Fibroblast of lung (primary cell): Measurements from ENCODE around the gene HOXC9. TPM values are rescaled to one million over a fixed set of nuclear protein-coding genes. Genes with fewer than 3 reads are reported as not detected.

ENCODE experiments used
- DNase-seq, 2 donors: peaks; one replicate each; pipeline versions ENCODE4 v3.0.0 to v3.0.0-alpha.2; 2010; ENCODE audit warnings: low read depth in 2 of 2
- H2AFZ ChIP-seq: 2 replicates; pipeline ENCODE4 v1.5.1; 2012; ENCODE audit warnings: low read length, control low read depth, inconsistent platforms
- H3K27ac ChIP-seq: 2 replicates; pipeline ENCODE4 v1.5.1; 2011; ENCODE audit warnings: low read length, control low read depth; ENCODE audit not compliant: insufficient read depth
- H3K27me3 ChIP-seq: 2 replicates; pipeline ENCODE4 v1.5.1; 2011; ENCODE audit warnings: mild to moderate bottlenecking, low read length; ENCODE audit not compliant: control insufficient read depth, insufficient read depth
- H3K36me3 ChIP-seq: 2 replicates; pipeline ENCODE4 v1.5.1; 2011; ENCODE audit warnings: low read length; ENCODE audit not compliant: control insufficient read depth, insufficient read depth
- H3K4me1 ChIP-seq: 2 replicates; pipeline ENCODE4 v1.5.1; 2011; ENCODE audit warnings: low read length; ENCODE audit not compliant: control insufficient read depth, insufficient read depth; ENCODE audit errors: extremely low read depth
- H3K4me2 ChIP-seq: 2 replicates; pipeline ENCODE4 v1.5.1; 2011; ENCODE audit warnings: low read length, control low read depth; ENCODE audit not compliant: insufficient read depth; ENCODE audit errors: extremely low read depth
- H3K4me3 ChIP-seq, 4 experiments: fragments of 200-600 bp in 1 of 4; sonication (generic) in 1 of 4; replicated peaks in 1 of 4; 2 replicates each; pipeline ENCODE4 v1.5.1; 2011 to 2016; ENCODE audit warnings: low read length in 4 of 4, low read depth in 3 of 4, mild to moderate bottlenecking in 3 of 4, control low read depth in 2 of 4, inconsistent platforms in 1 of 4, mixed read lengths in 1 of 4; ENCODE audit not compliant: insufficient read depth in 1 of 4; ENCODE audit errors: control extremely low read depth in 1 of 4
- H3K79me2 ChIP-seq: 2 replicates; pipeline ENCODE4 v1.5.1; 2012; ENCODE audit warnings: mild to moderate bottlenecking, low read length, inconsistent platforms; ENCODE audit not compliant: control insufficient read depth, insufficient read depth
- H3K9ac ChIP-seq: 2 replicates; pipeline ENCODE4 v1.5.1; 2011; ENCODE audit warnings: mild to moderate bottlenecking, low read length, control low read depth; ENCODE audit not compliant: insufficient read depth
- H3K9me3 ChIP-seq: 2 replicates; pipeline ENCODE4 v1.5.1; 2012; ENCODE audit warnings: low read depth, low read length; ENCODE audit not compliant: control insufficient read depth, insufficient read depth
- H4K20me1 ChIP-seq: 2 replicates; pipeline ENCODE4 v1.5.1; 2011; ENCODE audit warnings: low read length; ENCODE audit not compliant: control insufficient read depth, insufficient read depth; ENCODE audit errors: extremely low read depth
- EZH2 ChIP-seq: IDR thresholded peaks from 2 replicates; pipeline ENCODE4 v1.5.1; 2012; ENCODE audit warnings: low read length, control low read depth, mild to moderate bottlenecking; ENCODE audit errors: missing control alignments
- polyA plus RNA-seq, 2 donors: library from polyadenylated mRNA; depleted of rRNA in 1 of 2; stranded (reverse) in 1 of 2; unstranded in 1 of 2; fragments of >200 nt; gene quantifications; 2 replicates each; pipeline ENCODE4 v1.2.1, GENCODE V29; 2011 to 2012; ENCODE audit warnings: missing spikeins in 1 of 2
- total RNA-seq: library from RNA; depleted of rRNA; stranded (reverse); fragments of >200 nt; gene quantifications from 2 replicates; pipeline ENCODE4 v1.2.1, GENCODE V29; 2014
- TF ChIP-seq, protein P1 (sequence below), 2 donors: IDR thresholded peaks in 1 of 2; conservative IDR thresholded peaks in 1 of 2; 1 replicate in 1 of 2; 2 replicates in 1 of 2; pipeline ENCODE4 v1.5.1; 2011 to 2012; ENCODE audit warnings: low read length in 2 of 2, control low read depth in 1 of 2, inconsistent platforms in 1 of 2, low read depth in 1 of 2, mild to moderate bottlenecking in 1 of 2

Gene HOXC9
- total and polyA plus RNA-seq, 2 donors (not counting 1 experiment from before 2014, with no cell fraction given), result 0.24 TPM; not detected in 1

DNA sequence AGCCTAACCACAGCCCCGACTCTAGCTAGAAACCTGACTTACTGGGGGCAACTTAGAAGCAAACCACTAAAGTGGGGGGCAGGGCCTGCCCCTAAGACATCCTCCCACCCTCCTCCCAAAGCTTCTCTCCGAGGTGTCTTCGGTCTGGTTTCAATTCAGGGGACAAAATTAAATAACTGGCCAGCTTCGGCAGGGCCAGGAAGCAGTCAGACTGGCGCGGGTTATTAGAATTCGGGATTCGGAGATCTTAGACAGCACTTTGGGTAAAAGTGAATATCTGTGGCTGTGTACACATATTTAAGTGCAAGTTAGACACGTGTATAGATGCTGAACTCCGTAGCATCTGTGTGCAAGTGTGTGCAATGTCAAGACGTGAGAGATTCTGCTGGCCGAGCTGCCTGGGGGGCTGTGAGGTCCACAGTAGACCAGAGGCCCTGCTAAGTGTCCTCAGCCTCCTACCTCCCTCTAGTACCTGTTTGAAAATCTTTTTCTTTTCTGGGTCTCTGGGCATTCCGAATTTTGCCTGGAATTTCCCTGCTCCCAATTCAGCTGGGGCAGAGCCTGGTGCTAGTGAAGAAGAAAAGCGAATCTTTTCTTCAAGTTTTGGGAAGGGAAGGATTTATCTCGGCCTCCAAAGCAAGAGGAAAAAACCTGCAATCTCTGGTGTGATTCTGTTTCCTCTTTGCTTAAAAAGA lies 19.0 kb upstream of the HOXC9 start:
- no peaks in the 10 kb centered on the region for H3K4me1 ChIP-seq
- no peak overlapping the region for H3K27ac ChIP-seq
- no peak overlapping the region for H3K4me3 ChIP-seq
- H3K9ac ChIP-seq, result no peak overlapping the region
- H3K27me3 ChIP-seq, result peaks cover 91% of the 10 kb centered on the region
- H3K4me2 ChIP-seq, result no peak overlapping the region
- H3K79me2 ChIP-seq, result no peaks in the 10 kb centered on the region
- no peaks in the 10 kb centered on the region for H3K9me3 ChIP-seq
- no peak overlapping the region for H2AFZ ChIP-seq
- H3K36me3 ChIP-seq, result no peaks in the 10 kb centered on the region
- H4K20me1 ChIP-seq, result no peaks in the 10 kb centered on the region
- TF ChIP-seq, protein P1, sequence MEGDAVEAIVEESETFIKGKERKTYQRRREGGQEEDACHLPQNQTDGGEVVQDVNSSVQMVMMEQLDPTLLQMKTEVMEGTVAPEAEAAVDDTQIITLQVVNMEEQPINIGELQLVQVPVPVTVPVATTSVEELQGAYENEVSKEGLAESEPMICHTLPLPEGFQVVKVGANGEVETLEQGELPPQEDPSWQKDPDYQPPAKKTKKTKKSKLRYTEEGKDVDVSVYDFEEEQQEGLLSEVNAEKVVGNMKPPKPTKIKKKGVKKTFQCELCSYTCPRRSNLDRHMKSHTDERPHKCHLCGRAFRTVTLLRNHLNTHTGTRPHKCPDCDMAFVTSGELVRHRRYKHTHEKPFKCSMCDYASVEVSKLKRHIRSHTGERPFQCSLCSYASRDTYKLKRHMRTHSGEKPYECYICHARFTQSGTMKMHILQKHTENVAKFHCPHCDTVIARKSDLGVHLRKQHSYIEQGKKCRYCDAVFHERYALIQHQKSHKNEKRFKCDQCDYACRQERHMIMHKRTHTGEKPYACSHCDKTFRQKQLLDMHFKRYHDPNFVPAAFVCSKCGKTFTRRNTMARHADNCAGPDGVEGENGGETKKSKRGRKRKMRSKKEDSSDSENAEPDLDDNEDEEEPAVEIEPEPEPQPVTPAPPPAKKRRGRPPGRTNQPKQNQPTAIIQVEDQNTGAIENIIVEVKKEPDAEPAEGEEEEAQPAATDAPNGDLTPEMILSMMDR (conservative IDR thresholded peaks at IDR 0.05 in 1 of 2, IDR thresholded peaks at IDR 0.05 in 1 of 2; ENCODE audit: low read depth in 1 of 2, low read length in 2 of 2), result no peak
- peak; percentile 57 for TF ChIP-seq EZH2
- DNase-seq, result no peak

DNA sequence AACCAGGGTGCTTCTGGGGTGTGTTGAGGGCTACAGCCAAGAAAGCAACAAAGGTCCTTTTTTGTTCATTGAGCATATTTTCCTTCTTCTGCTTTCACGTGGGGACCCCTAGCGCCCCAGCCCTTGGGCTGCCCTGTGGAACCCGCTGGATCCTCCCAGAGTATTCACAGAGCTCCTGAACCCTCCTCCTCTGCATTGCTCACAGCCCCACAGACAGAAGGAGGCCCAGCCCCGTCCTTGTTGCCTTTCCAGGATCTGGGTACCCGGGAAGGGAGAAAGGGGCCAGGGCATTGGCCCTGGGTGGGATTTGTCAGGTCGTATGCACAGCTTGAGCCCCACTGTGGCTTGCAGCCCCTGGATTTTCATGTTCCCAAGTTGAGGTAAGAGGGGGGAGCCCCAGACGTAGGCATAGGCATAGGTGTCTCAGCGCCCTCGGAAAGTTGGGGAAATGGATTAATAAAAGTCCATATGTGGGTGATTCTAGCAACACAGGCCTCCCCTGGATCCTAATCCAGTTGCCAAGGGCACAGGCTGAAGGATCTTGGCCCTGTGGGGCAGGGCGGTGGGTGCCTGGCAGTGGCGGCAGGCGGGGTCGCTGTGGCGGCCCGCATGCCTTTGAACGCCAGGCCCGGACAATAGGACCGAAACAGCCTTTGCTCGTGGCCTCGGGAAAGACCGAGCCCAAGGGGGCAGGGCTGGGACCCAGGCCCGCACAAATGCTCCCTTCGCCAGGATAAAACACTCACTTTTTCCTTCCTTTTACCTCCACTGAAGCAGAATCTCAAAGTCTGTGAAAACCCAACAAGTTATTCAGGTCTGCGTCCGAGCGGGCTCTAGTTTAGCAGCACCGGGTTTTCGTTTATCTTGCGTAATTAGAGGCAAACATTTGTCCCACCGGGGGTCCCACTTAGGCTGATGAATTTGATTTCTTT lies 18.1 kb upstream of the HOXC9 start:
- TF ChIP-seq, protein P1 (conservative IDR thresholded peaks at IDR 0.05 in 1 of 2, IDR thresholded peaks at IDR 0.05 in 1 of 2; ENCODE audit: low read depth in 1 of 2, low read length in 2 of 2), result no peak
- TF ChIP-seq EZH2, result peak; percentile 67
- Histone ChIP-seq H3K4me3 (no peak overlapping the region), H3K27me3 (peaks cover 91% of the 10 kb centered on the region), H3K4me1 (no peaks in the 10 kb centered on the region), H3K36me3 (no peaks in the 10 kb centered on the region), H3K27ac (no peak overlapping the region), H4K20me1 (no peaks in the 10 kb centered on the region), H3K4me2 (no peak overlapping the region), H3K9ac (no peak overlapping the region), H2AFZ (no peak overlapping the region), H3K9me3 (no peaks in the 10 kb centered on the region), H3K79me2 (no peaks in the 10 kb centered on the region)
- DNase-seq, result no peak
